Mammary epithelial cell (primary cell): ENCODE data around the gene TCN1.

Source experiments
- CTCF ChIP-seq, 2 donors: IDR thresholded peaks in 1 of 2; conservative IDR thresholded peaks in 1 of 2; 2 replicates each; pipeline ENCODE4 v1.5.1; 2011 to 2012; ENCODE audit warnings: inconsistent platforms in 2 of 2, low read length in 2 of 2, mild to moderate bottlenecking in 2 of 2, control low read depth in 1 of 2, low read depth in 1 of 2; ENCODE audit not compliant: insufficient read depth in 1 of 2; ENCODE audit errors: extremely low read depth in 1 of 2
- EZH2 ChIP-seq: IDR thresholded peaks from 2 replicates; pipeline ENCODE4 v1.6.1; 2012; ENCODE audit warnings: low read length, inconsistent platforms, borderline replicate concordance

- no peak for TF ChIP-seq CTCF (conservative IDR thresholded peaks at IDR 0.05 in 1 of 2, IDR thresholded peaks at IDR 0.05 in 1 of 2; ENCODE audit: extremely low read depth in 1 of 2, insufficient read depth in 1 of 2, low read depth in 1 of 2, low read length in 2 of 2)
- TF ChIP-seq EZH2, result no peak
Observed at GRCh38 chr11:59812220-59812619, 54.1 kb downstream of the TCN1 start.
